Vagina (tissue), 2 donors: ENCODE data around the gene PPP1R13B.

Source experiments
- POLR2A ChIP-seq, 2 donors: fragments of 450-650 bp; IDR thresholded peaks; one replicate each; pipeline ENCODE4 v1.6.1; 2017; ENCODE audit warnings: antibody characterized with exemption in 2 of 2, mild to moderate bottlenecking in 2 of 2, moderate library complexity in 2 of 2
- POLR2AphosphoS5 ChIP-seq, 2 donors: sonication (generic); formaldehyde crosslinking; IDR thresholded peaks; one replicate each; pipeline ENCODE4 v1.9.0; 2017; ENCODE audit warnings: antibody characterized with exemption in 2 of 2, mild to moderate bottlenecking in 2 of 2, low read depth in 1 of 2; ENCODE audit not compliant: insufficient read depth in 1 of 2
- TF ChIP-seq, protein P1 (sequence below), 3 experiments: fragments of 450-650 bp in 2 of 3; fragments of 200-600 bp in 1 of 3; sonication (generic) in 1 of 3; IDR thresholded peaks; one replicate each; pipeline ENCODE4 v1.5.1; 2017 to 2019; ENCODE audit warnings: antibody characterized with exemption in 3 of 3, mild to moderate bottlenecking in 2 of 3, moderate library complexity in 2 of 3

DNA sequence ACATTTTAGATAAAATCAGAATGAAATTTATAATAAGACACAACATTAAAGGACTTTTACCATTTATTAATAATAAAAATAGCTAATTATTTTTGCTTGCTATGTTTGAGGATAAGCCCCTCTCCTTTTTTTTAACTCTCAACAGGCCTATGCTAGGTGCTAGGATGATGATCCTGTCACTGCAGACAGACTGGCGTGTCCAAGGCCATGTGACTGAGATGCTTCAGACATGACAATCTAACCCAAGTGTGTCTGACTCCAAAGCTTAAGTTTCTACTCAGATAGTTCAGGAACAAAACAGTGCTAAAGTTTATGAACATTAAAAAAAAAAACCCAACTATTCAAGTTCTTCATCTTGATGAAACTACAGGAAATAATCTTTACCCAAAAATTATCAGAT is 29.8 kb downstream of the PPP1R13B start:
- TF ChIP-seq, protein P1, sequence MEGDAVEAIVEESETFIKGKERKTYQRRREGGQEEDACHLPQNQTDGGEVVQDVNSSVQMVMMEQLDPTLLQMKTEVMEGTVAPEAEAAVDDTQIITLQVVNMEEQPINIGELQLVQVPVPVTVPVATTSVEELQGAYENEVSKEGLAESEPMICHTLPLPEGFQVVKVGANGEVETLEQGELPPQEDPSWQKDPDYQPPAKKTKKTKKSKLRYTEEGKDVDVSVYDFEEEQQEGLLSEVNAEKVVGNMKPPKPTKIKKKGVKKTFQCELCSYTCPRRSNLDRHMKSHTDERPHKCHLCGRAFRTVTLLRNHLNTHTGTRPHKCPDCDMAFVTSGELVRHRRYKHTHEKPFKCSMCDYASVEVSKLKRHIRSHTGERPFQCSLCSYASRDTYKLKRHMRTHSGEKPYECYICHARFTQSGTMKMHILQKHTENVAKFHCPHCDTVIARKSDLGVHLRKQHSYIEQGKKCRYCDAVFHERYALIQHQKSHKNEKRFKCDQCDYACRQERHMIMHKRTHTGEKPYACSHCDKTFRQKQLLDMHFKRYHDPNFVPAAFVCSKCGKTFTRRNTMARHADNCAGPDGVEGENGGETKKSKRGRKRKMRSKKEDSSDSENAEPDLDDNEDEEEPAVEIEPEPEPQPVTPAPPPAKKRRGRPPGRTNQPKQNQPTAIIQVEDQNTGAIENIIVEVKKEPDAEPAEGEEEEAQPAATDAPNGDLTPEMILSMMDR (IDR thresholded peaks at IDR 0.05) = no peak
- no peak for TF ChIP-seq POLR2AphosphoS5 (IDR thresholded peaks at IDR 0.05; ENCODE audit: insufficient read depth in 1 of 2, low read depth in 1 of 2)
- no peak for TF ChIP-seq POLR2A (IDR thresholded peaks at IDR 0.05)
